Spleen (tissue), 11 donors: ENCODE measurements around the gene WDR74. TPM values are rescaled to one million over a fixed set of nuclear protein-coding genes. Genes with fewer than 3 reads are reported as not detected.
"Not testable (repeated sequence)": the region's sequence is repeated elsewhere in the genome, so short reads cannot be mapped to it uniquely, and the experiment has no call there.

Experiments
- DNase-seq: peaks from one replicate; pipeline ENCODE4 v3.0.0-alpha.2; 2020
- H3K27ac ChIP-seq, 8 donors: fragments of 200-600 bp; sonication (generic) in 7 of 8; 1 replicate in 4 of 8; 2 replicates in 4 of 8; pipeline versions ENCODE4 v1.5.0 to v1.8.0; 2016 to 2021; ENCODE audit warnings: inconsistent platforms in 4 of 8, mild to moderate bottlenecking in 4 of 8, moderate library complexity in 1 of 8
- H3K27me3 ChIP-seq, 7 donors: fragments of 200-600 bp; sonication (generic) in 6 of 7; replicated peaks in 1 of 7; 1 replicate in 4 of 7; 2 replicates in 3 of 7; pipeline versions ENCODE4 v1.5.0 to v1.8.0; 2016 to 2021; ENCODE audit warnings: inconsistent platforms in 3 of 7, mild to moderate bottlenecking in 1 of 7
- H3K36me3 ChIP-seq, 6 donors: fragments of 200-600 bp; sonication (generic) in 5 of 6; 1 replicate in 4 of 6; 2 replicates in 2 of 6; pipeline versions ENCODE4 v1.5.0 to v1.8.0; 2016 to 2021; ENCODE audit warnings: inconsistent platforms in 2 of 6
- H3K4me1 ChIP-seq, 6 donors: fragments of 200-600 bp; sonication (generic) in 5 of 6; 1 replicate in 3 of 6; 2 replicates in 3 of 6; pipeline versions ENCODE4 v1.5.0 to v1.8.0; 2016 to 2021; ENCODE audit warnings: inconsistent platforms in 3 of 6
- H3K4me3 ChIP-seq, 8 donors: fragments of 200-600 bp; sonication (generic) in 7 of 8; 1 replicate in 4 of 8; 2 replicates in 4 of 8; pipeline versions ENCODE4 v1.5.0 to v1.8.0; 2016 to 2021; ENCODE audit warnings: inconsistent platforms in 4 of 8, mild to moderate bottlenecking in 4 of 8, moderate library complexity in 2 of 8
- H3K9me3 ChIP-seq, 8 donors: fragments of 200-600 bp; sonication (generic) in 7 of 8; 1 replicate in 4 of 8; 2 replicates in 4 of 8; pipeline versions ENCODE4 v1.5.0 to v1.8.0; 2016 to 2021; ENCODE audit warnings: inconsistent platforms in 4 of 8
- CTCF ChIP-seq, 11 experiments: fragments of 200-600 bp in 7 of 11; fragments of 450-650 bp in 4 of 11; sonication (generic) in 4 of 11; IDR thresholded peaks in 8 of 11; conservative IDR thresholded peaks in 3 of 11; 1 replicate in 7 of 11; 2 replicates in 4 of 11; pipeline versions ENCODE4 v1.4.0 to v1.8.0; 2016 to 2021; ENCODE audit warnings: antibody characterized with exemption in 11 of 11, inconsistent platforms in 4 of 11, mild to moderate bottlenecking in 1 of 11
- POLR2A ChIP-seq, 3 donors: fragments of 450-650 bp; IDR thresholded peaks; one replicate each; pipeline ENCODE4 v1.5.1; 2017; ENCODE audit warnings: antibody characterized with exemption in 3 of 3, mild to moderate bottlenecking in 1 of 3
- POLR2AphosphoS5 ChIP-seq, 3 donors: sonication (generic); formaldehyde crosslinking; IDR thresholded peaks; one replicate each; pipeline ENCODE4 v1.5.1; 2017; ENCODE audit warnings: antibody characterized with exemption in 3 of 3
- WGBS, 5 donors: extraction: QIAGEN DNeasy Blood & Tissue Kit in 3 of 5; methylation state at CpG; one replicate each; pipeline versions ENCODE4 v1.1.5 to v1.1.7; 2013 to 2018; 5-methylcytosine and 5-hydroxymethylcytosine counted together
- intact Hi-C: fragments of 100-400 bp; cut with DNase I; formaldehyde crosslinking; loops from one replicate; pipeline ENCODE4 v1.15.0; 2023; ENCODE audit warnings: low total_unique reads
- polyA plus RNA-seq, 3 donors: library from polyadenylated mRNA; stranded (reverse); fragments of 200-250 nt; gene quantifications; one replicate each; pipeline ENCODE4 v1.2.1, GENCODE V29; 2013
- total RNA-seq, 7 donors: library from RNA; depleted of rRNA in 3 of 7; stranded (reverse); fragments of >200 nt in 3 of 7; fragmentation: NEBNext Ultra II Directional in 4 of 7; extraction: Animal tissue kit (Norgen Biotek cat#: 25700) in 4 of 7; gene quantifications; one replicate each; pipeline versions ENCODE4 v1.1.0 to v1.2.1, GENCODE V29; 2016 to 2021
- donor health status: healthy with polysubstance abuse.
- donor health status: DM: no; HTN: no; CAD: no; lungs with moderate emphysema.
- donor health status: DM: no; HTN: no; CAD: no.
- donor health status: Bipolar disorder and iron deficiency.
- donor health status: healthy.
- donor health status: DM: no; HTN: no; CAD: no.
- donor health status: DM: yes; HTN: yes; CAD: no.

Gene WDR74
- total and polyA plus RNA-seq, 10 donors: 29.0 to 66.2 (median 50.1) TPM

DNA sequence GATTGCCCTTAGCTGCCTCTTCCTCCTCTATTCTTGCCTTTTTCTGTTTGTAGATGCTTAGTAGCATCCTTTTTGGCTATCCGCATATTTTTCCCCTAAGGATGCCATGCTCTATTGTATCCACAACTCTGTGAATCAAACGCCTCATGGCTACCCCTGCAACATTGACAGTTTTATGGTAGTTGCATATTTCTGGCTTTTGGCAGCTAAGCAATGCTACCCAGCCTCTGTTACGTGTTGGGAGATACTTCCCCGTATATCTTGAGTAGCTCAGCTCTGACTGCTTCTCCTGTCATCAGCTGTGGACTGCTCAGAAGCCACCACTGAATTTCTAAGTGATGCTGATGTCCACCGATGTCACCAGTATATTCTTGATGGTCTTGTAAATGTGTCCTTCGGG is 26.2 kb upstream of the WDR74 start:
- H3K27me3 ChIP-seq: no peaks in the 10 kb centered on the region
- intact Hi-C loops: loop anchor here (10.0 kb wide), 1 partner anchor 471 kb away; no protein-coding TSS in a partner anchor
- H3K36me3 ChIP-seq: no peaks in the 10 kb centered on the region
- no peak overlapping the region for H3K4me3 ChIP-seq
- H3K4me1 ChIP-seq: peaks cover 5 to 13% (median 9%) of the 10 kb centered on the region in 6 donors
- no peak for DNase-seq
- no peaks in the 10 kb centered on the region for H3K9me3 ChIP-seq
- WGBS, 5 donors: 85 to 89% (median 89%) methylated on average over 6 of the region's 6 CpGs
- TF ChIP-seq CTCF (IDR thresholded peaks at IDR 0.05 in 8 of 11, conservative IDR thresholded peaks at IDR 0.05 in 3 of 11): no peak
- TF ChIP-seq POLR2A (IDR thresholded peaks at IDR 0.05): no peak
- H3K27ac ChIP-seq: no peak overlapping the region

DNA sequence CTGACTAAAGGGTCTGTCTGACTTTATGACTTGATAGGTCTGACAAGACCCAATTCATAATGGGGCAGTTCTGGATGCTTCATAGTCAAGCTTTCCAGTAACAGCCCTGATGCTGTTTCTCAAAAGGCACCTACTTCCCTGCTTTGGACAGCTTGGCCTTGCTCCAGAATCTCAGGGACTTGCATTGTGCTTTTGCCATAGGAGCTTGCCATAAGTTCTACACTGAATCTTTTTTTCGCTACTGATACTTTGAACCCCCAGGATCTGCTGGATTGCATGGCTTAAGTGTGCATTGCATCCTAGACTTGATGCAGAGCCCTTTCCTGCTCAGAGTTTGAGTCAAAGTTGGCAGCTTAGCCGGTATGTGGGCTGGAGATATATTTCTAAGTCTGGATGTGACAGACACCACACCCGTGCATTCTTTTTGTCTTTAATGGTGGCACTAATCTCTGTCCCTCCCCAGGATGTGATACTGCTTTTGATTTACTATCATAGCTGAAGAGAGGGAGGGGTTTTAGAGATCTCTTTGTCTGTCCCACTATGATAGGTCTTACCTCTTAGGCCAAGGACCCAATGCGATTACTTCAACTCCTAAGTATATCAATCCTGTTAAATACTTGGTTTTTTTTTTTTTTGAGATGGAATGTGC is 24.4 kb upstream of the WDR74 start:
- H3K27me3 ChIP-seq: no peaks in the 10 kb centered on the region
- no peak for TF ChIP-seq POLR2AphosphoS5 (IDR thresholded peaks at IDR 0.05)
- no peak for TF ChIP-seq POLR2A (IDR thresholded peaks at IDR 0.05)
- H3K9me3 ChIP-seq: no peaks in the 10 kb centered on the region
- no peak for DNase-seq
- intact Hi-C loops: loop anchor here (10.0 kb wide), 1 partner anchor 469 kb away; no protein-coding TSS in a partner anchor
- no peak overlapping the region for H3K27ac ChIP-seq
- H3K4me1 ChIP-seq: peaks cover 5 to 13% (median 9%) of the 10 kb centered on the region in 6 donors
- no peak overlapping the region for H3K4me3 ChIP-seq
- H3K36me3 ChIP-seq: no peaks in the 10 kb centered on the region
- 78 to 85% (median 83%) methylated on average over 4 of the region's 4 CpGs for WGBS, 5 donors

DNA sequence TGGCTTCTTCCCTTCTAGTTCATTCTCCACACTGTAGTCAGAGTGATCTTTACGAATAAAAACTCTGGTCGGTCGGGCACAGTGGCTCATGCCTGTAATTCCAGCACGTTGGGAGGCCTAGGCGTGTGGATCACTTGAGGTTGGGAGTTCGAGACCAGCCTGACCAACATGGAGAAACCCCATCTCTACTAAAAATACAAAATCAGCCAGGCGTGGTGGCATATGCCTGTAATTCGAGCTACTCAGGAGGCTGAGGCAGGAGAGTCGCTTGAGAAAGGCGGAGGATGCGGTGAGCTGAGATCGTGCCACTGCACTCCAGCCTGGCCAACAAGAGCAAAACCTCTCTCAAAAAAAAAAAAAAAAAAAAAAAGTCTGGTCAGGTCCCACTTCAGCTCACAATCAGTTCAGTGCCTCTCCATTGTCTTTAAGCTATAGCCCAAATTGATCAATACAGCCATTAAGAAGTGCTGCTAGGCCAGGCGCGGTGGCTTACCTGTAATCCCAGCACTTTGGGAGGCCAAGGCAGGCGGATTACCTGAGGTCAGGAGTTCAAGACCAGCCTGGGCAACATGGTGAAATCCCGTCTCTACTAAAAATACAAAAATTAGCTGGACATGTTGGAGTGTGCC is 22.3 kb upstream of the WDR74 start:
- H3K4me3 ChIP-seq, H3K27me3 ChIP-seq, H3K27ac ChIP-seq, H3K9me3 ChIP-seq, H3K36me3 ChIP-seq: not testable (repeated sequence)
- peaks cover 11 to 30% (median 17%) of the 10 kb centered on the region in 6 donors for H3K4me1 ChIP-seq
- WGBS, 5 donors: 86 to 95% (median 93%) methylated on average over 16 of the region's 16 CpGs
- intact Hi-C loops: loop anchor here (10.0 kb wide), 1 partner anchor 467 kb away; no protein-coding TSS in a partner anchor
- DNase-seq: peak; percentile 47

DNA sequence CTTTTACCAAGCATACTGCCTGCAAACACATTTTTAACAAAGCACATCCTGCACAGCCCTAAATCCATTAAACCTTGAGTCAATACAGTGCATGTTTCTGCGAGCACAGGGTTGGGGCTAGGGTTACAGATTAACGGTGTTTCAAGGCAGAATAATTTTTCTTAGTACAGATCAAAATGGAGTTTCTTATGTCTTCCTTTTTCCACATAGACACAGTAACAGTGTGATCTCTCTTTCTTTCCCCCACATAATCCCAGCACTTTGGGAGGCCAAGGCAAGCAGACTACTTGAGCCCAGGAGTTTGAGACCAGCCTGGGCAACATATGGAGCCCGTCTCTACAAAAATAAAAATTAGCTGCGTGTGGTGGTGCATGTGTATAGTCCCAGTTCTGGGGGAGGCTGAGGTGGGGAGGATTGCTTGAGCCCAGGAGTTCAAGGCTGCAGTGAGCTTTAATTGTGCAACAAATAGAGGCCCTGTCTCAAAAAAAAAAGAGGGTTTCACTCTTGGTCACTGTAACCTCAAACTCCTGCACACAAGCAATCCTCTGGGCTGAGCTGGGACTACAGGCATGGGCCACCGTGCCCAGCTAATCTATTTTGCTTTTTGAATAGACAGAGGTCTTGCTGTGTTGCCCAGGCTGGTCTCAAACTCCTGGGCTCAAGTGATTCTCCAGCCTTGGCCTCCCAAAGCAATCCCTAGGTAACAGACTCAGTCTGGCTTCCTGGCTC is 21.6 kb upstream of the WDR74 start:
- TF ChIP-seq POLR2A (IDR thresholded peaks at IDR 0.05) (no peak), CTCF (IDR thresholded peaks at IDR 0.05 in 8 of 11, conservative IDR thresholded peaks at IDR 0.05 in 3 of 11) (no peak), POLR2AphosphoS5 (IDR thresholded peaks at IDR 0.05) (no peak)
- Histone ChIP-seq H3K4me1 (peaks cover 11 to 37% (median 22%) of the 10 kb centered on the region in 6 donors), H3K9me3 (no peaks in the 10 kb centered on the region), H3K27ac (no peak overlapping the region), H3K27me3 (no peaks in the 10 kb centered on the region), H3K4me3 (no peak overlapping the region), H3K36me3 (no peaks in the 10 kb centered on the region)
- 78 to 87% (median 81%) methylated on average over 5 of the region's 5 CpGs for WGBS, 5 donors
- intact Hi-C loops: loop anchor here (10.0 kb wide), 1 partner anchor 466 kb away; no protein-coding TSS in a partner anchor
- peak; percentile 27 for DNase-seq

- peak; percentile 27 for DNase-seq
- H3K4me3 ChIP-seq, H3K36me3 ChIP-seq, H3K27ac ChIP-seq, H3K9me3 ChIP-seq, H3K27me3 ChIP-seq: not testable (repeated sequence)
- intact Hi-C loops: loop anchor here (5.0 kb wide), 1 partner anchor 72 kb away; the partner anchor contains the start of gene TMEM179B
- WGBS, 5 donors: 85 to 91% (median 90%) methylated on average over 6 to 8 of the region's 8 CpGs
- H3K4me1 ChIP-seq: peaks cover 13 to 51% (median 31%) of the 10 kb centered on the region in 6 donors
These were observed 19.9 kb upstream of the WDR74 start for GRCh38 chr11:62859281-62859703.
